Measurements from ENCODE around the gene PCDHGB3. TPM values are rescaled to one million over a fixed set of nuclear protein-coding genes. Genes with fewer than 3 reads are reported as not detected.

The PCDHGB3 gene
- 14.2 TPM for total RNA-seq

GRCh38 chr5:141369994-141370848 lies at the start of gene PCDHGB3:
Gene PCDHGB3, plus strand, starts transcription at chr5:141370242. Its CDS starts 153 bp downstream, at chr5:141370395.

GRCh38 chr5:141330299-141331080 lies 39.6 kb upstream of the PCDHGB3 start, which contains the start of gene PCDHGA1:
Gene PCDHGA1, plus strand, starts transcription at chr5:141330514.

DNA sequence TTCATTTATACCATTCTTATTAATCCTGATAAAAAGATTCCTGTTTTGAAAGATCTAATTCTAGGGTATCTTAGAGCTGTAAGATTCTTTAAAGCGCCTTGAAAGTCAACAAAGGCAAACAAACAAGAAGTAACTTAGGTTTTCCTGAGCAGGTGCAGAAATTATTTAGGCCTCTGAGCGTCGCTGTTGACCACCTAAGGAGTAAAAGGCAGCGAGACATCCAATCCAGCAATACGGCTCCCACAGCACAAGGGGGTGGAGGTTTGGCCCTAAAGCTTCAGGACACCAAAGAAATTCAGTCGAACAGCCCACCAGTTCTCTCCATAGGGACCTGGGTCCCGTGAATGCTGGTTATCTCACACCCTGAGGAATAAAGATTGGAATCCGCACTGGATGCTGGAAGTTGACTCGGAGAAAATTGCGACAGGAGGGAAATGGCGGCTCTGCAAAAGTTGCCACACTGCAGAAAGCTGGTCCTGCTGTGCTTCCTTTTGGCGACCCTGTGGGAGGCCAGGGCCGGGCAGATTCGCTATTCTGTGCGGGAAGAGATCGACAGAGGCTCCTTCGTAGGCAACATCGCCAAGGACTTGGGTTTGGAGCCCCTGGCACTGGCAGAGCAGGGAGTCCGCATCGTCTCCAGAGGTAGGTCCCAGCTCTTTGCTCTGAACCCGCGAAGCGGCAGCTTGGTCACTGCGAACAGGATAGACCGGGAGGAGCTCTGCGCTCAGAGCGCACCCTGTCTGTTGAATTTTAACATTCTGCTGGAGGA lies 31.3 kb upstream of the PCDHGB3 start, which contains the start of gene PCDHGA2:
Gene PCDHGA2, plus strand, starts transcription at position 223 of the 769 bp plus-strand sequence.

DNA sequence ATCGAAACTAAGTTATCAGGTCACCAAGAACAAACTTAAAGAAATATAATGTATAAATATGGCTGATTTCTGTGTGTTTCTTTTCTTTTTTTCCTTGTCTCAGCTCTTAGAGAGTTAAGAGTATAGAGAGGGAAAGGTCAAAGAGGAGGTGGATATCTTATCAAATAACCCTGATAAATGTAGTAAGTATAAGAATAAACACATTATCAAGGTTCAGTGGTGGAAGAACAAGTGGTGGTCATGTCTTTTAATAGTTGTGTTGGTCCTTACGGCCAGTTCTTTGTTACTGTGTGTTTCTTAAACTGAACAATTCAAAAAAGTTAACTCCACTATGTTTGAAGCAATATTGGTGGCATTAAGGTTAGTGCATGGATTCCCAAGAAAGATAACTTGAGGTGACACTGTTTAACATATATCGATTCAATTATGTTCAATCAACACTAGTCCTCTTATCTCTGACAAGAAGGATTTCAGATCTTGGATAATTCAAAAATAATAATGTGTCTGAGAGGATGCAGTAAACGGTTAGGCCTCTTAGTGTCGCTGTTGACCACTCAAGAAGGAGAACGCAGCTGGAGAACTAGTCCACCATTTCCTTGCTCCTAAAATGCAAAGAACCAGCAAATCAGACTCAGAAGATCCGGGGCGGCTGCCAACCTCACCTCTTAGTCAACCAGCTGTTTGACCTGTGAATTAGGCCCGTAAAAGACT lies 26.6 kb upstream of the PCDHGB3 start, which contains the start of gene PCDHGA3:
Gene PCDHGA3, plus strand, starts transcription at position 588 of the 711 bp plus-strand sequence. CDS start 205 bp downstream, outside the sequence.

DNA sequence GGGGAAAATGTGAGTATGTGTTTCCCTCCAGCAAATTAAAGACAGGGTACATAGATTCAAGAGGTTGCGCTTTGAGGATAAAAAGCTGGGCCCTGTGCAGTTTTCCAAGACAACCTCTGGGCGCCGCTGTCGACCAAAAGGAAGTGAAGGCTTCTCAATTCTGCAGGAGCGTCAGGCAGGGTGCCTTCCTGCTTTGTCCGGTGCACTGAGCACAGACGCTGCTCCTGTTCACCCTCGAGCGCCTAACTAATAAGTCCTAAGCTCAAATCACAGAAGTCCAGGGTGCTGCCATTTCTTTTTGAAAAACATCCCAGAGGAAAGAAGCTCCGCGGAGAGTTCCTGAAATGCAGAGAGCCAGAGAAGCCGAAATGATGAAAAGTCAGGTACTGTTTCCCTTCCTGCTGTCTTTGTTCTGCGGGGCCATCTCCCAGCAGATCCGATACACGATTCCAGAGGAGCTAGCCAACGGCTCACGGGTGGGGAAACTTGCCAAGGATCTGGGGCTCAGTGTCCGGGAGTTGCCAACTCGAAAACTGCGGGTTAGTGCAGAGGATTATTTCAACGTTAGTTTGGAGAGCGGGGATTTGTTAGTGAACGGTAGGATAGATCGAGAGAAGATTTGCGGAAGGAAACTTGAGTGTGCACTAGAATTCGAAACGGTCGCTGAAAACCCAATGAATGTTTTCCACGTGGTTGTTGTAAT lies 20.0 kb upstream of the PCDHGB3 start, which contains the start of gene PCDHGB1:
Gene PCDHGB1, plus strand, starts transcription at position 183 of the 703 bp plus-strand sequence. Its CDS starts 162 bp downstream, at position 345.

DNA sequence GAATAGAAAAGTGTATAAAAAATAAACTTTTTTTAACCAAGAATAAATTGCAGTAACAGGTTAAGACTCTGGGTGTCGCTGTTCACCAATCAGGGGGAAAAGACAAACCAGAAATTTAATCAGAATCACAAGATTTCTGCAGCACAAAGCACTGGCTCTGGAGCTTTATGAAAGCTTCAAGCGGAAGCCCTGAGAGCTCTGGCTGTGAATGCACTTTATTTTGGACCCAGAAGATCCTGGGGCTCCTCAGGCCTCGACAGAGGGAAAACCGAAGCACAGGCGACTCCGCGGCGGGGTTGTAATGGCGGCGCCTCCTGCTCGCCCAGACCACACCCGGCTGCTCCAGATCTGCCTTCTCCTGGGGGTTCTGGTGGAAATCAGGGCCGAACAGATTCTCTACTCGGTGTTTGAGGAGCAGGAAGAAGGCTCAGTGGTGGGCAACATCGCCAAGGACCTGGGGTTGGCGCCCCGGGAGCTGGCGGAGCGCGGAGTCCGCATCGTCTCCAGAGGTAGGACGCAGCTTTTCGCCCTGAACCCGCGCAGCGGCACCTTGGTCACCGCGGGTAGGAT lies 15.1 kb upstream of the PCDHGB3 start, which contains the start of gene PCDHGA4:
Gene PCDHGA4, plus strand, starts transcription at position 122 of the 570 bp plus-strand sequence. Its CDS starts 87 bp downstream, at position 209.

DNA sequence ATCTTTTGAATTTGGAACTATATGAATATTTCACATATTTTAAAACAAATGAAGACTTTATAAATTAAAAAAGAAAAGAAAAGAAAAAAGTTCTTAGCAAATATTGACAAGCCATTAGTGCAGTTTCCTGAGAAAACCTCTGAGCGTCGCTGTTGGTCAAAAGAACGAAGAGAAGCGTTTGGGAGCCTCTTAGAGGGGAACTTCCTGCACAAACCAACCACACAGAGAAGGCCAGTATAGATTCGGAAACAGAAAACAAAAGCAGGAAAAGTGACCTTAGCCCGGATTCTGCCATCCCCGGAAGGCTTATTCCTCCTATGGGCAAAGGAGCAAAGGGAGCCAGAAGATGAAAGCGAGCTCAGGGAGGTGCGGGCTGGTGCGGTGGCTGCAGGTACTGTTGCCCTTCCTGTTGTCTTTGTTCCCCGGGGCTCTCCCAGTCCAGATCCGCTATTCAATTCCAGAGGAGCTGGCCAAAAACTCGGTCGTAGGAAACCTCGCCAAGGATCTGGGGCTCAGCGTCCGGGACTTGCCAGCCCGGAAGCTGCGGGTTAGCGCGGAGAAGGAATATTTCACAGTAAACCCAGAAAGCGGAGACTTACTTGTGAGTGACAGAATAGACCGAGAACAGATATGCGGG lies 10.1 kb upstream of the PCDHGB3 start, which contains the start of gene PCDHGB2:
Gene PCDHGB2, plus strand, starts transcription at position 205 of the 637 bp plus-strand sequence. Its CDS starts 142 bp downstream, at position 347.

GRCh38 chr5:141363952-141364660 lies 5.9 kb upstream of the PCDHGB3 start, which contains the start of gene PCDHGA5:
Gene PCDHGA5, plus strand, starts transcription at chr5:141364162. Its CDS starts 169 bp downstream, at chr5:141364331.

DNA sequence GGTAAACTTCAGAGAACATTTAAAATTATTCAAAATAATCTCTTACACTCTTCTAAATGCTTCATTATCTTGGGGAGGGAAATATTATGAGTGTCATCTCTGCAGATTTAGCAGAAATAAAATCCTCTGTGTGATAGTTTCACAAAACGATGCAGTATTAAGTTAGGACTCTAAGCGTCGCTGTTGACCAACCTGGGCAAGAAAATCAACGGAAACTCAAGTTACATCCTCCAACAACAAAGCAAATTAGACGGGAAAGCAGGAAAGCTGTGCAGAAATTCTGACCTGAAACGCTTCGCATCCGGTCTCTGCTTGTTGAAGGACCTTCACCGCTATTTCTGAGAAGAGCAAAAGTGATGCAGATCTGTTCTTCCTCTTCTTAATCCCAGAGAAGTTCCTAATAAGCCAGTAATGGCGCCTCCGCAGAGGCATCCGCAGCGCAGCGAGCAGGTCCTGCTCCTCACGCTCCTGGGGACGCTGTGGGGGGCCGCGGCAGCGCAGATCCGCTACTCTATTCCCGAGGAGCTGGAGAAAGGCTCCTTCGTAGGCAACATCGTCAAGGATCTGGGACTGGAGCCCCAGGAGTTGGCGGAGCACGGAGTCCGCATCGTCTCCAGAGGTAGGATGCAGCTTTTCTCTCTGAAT lies 3.8 kb downstream of the PCDHGB3 start, which contains the start of gene PCDHGA6:
Gene PCDHGA6, plus strand, starts transcription at position 219 of the 645 bp plus-strand sequence. Its CDS starts 193 bp downstream, at position 412.

DNA sequence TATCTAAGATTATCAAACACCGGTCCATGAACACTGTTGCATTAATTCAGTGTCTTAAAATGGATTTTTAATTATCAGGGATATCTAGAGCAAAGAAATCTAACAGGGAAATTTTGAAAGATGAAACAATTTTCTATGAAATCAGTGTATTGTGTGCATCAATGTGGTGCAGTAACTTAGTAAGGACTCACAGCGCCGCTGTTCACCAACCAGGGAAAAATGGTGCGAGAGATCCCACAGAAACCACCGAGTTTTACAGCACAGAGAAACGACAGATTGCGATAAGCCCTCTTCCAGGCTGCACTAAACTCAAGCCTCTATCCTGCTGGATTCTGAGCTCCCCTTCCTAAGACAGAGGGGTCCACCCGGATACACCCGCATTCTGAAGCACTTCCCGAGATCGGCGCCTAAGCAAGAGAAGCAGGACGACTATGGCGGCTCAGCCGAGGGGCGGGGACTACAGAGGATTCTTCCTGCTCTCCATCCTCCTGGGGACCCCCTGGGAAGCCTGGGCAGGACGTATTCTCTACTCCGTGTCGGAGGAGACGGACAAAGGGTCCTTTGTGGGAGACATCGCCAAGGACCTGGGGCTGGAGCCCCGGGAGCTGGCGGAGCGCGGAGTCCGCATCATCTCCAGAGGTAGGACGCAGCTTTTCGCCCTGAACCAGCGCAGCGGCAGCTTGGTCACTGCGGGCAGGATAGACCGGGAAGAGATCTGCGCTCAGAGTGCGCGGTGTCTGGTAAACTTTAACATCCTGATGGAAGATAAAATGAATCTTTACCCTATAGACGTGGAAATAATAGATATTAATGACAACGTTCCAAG lies 12.6 kb downstream of the PCDHGB3 start, which contains the start of gene PCDHGA7:
Gene PCDHGA7, plus strand, starts transcription at position 274 of the 826 bp plus-strand sequence. Its CDS starts 158 bp downstream, at position 432.

GRCh38 chr5:141387557-141388311 lies 17.7 kb downstream of the PCDHGB3 start, which contains the start of gene PCDHGB4:
Gene PCDHGB4, plus strand, starts transcription at chr5:141387698. Its CDS starts 187 bp downstream, at chr5:141387885.

GRCh38 chr5:141392429-141393198 lies 22.6 kb downstream of the PCDHGB3 start, which contains the start of gene PCDHGA8:
Gene PCDHGA8, plus strand, starts transcription at chr5:141392633. Its CDS starts 181 bp downstream, at chr5:141392814.

GRCh38 chr5:141397756-141398551 lies 27.9 kb downstream of the PCDHGB3 start, which contains the start of gene PCDHGB5:
Gene PCDHGB5, plus strand, starts transcription at chr5:141397947. Its CDS starts 181 bp downstream, at chr5:141398128.

GRCh38 chr5:141402553-141403243 lies 32.7 kb downstream of the PCDHGB3 start, which contains the start of gene PCDHGA9:
Gene PCDHGA9, plus strand, starts transcription at chr5:141402778. Its CDS starts 175 bp downstream, at chr5:141402953.

Data from camera-type eye (tissue), 1 donor.